Osteocyte (in vitro differentiated cells): ENCODE results near the gene CARD10. TPM values are rescaled to one million over a fixed set of nuclear protein-coding genes. Genes with fewer than 3 reads are reported as not detected.

Source experiments
- DNase-seq: peaks from one replicate; pipeline ENCODE4 v3.0.0; 2021; ENCODE audit warnings: mixed read lengths; ENCODE audit not compliant: unreplicated experiment; ENCODE audit errors: extremely low spot score
- H3K27ac Mint-ChIP-seq: one replicate; pipeline ENCODE4 v1.8.0; 2021; ENCODE audit warnings: mild to moderate bottlenecking, mixed read lengths; ENCODE audit not compliant: unreplicated experiment
- H3K27me3 Mint-ChIP-seq: one replicate; pipeline ENCODE4 v1.8.0; 2021; ENCODE audit warnings: mixed read lengths; ENCODE audit not compliant: unreplicated experiment
- H3K36me3 Mint-ChIP-seq: one replicate; pipeline ENCODE4 v1.8.0; 2021; ENCODE audit warnings: mixed read lengths; ENCODE audit not compliant: unreplicated experiment
- H3K4me1 Mint-ChIP-seq: one replicate; pipeline ENCODE4 v1.8.0; 2021; ENCODE audit warnings: mixed read lengths; ENCODE audit not compliant: unreplicated experiment
- H3K4me3 Mint-ChIP-seq: one replicate; pipeline ENCODE4 v1.8.0; 2021; ENCODE audit warnings: mild to moderate bottlenecking, moderate library complexity, mixed read lengths; ENCODE audit not compliant: unreplicated experiment
- H3K9me3 Mint-ChIP-seq: one replicate; pipeline ENCODE4 v1.8.0; 2021; ENCODE audit warnings: mixed read lengths; ENCODE audit not compliant: unreplicated experiment
- total RNA-seq: library from RNA; stranded (reverse); gene quantifications from 2 replicates; pipeline ENCODE4 v1.2.1, GENCODE V29; 2021
- TF ChIP-seq, protein P1 (sequence below): fragments of 200-600 bp; sonication (generic); IDR thresholded peaks from 2 replicates; pipeline ENCODE4 v1.5.0; 2021; ENCODE audit warnings: antibody characterized with exemption, mild to moderate bottlenecking, moderate library complexity

CARD10 gene
- total RNA-seq, 1 donor from 2014 or later = 31.5 TPM

DNA sequence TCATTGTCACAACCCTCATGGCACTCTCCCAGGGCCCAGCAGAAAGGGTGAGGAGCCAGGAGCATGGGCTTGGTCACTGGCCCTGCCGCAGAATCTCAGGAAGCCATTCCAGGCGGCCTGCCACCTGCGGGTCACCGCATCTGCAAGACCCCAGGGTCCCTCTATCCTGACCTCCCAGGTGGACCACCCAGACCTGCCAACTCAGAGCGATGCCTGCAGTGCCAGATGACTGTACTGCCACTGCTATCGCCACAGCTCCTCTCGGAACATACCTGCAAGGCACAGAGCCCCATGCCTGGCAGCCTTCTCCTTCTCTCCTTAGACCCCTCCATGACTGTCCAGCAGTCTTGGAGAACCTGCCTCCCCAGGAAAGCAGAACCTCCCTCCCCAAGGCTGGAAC lies 65.5 kb downstream of the CARD10 start:
- Mint-ChIP-seq H3K27me3 (peaks cover 11% of the 10 kb centered on the region), H3K27ac (no peak overlapping the region), H3K4me3 (no peak overlapping the region), H3K4me1 (peaks cover 24% of the 10 kb centered on the region), H3K36me3 (no peaks in the 10 kb centered on the region), H3K9me3 (peaks cover 10% of the 10 kb centered on the region)
- TF ChIP-seq, protein P1, sequence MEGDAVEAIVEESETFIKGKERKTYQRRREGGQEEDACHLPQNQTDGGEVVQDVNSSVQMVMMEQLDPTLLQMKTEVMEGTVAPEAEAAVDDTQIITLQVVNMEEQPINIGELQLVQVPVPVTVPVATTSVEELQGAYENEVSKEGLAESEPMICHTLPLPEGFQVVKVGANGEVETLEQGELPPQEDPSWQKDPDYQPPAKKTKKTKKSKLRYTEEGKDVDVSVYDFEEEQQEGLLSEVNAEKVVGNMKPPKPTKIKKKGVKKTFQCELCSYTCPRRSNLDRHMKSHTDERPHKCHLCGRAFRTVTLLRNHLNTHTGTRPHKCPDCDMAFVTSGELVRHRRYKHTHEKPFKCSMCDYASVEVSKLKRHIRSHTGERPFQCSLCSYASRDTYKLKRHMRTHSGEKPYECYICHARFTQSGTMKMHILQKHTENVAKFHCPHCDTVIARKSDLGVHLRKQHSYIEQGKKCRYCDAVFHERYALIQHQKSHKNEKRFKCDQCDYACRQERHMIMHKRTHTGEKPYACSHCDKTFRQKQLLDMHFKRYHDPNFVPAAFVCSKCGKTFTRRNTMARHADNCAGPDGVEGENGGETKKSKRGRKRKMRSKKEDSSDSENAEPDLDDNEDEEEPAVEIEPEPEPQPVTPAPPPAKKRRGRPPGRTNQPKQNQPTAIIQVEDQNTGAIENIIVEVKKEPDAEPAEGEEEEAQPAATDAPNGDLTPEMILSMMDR = no peak
- DNase-seq = no peak

DNA sequence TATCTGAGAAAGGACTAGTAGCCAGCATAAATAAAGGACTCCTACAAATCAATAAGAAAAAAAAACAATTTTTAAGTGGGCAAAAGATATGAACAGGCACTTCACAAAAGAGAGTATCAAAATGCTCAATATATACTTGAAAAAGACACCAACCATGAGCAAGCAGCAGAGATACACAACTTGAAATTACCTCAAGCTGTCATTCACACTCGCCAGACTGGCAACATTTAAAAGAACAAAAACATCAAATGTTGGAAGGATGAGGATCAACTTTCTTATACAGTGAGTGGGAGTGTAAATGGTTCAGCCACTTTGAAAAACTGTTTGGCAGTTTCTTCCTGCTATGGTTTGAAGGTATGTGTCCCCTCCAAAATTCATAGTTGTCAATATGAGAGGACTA lies 68.0 kb downstream of the CARD10 start:
- Mint-ChIP-seq H3K27me3 (no peaks in the 10 kb centered on the region), H3K4me1 (peaks cover 21% of the 10 kb centered on the region), H3K9me3 (peaks cover 10% of the 10 kb centered on the region), H3K36me3 (no peaks in the 10 kb centered on the region), H3K27ac (no peak overlapping the region), H3K4me3 (no peak overlapping the region)
- TF ChIP-seq, protein P1 = no peak
- DNase-seq = no peak

DNA sequence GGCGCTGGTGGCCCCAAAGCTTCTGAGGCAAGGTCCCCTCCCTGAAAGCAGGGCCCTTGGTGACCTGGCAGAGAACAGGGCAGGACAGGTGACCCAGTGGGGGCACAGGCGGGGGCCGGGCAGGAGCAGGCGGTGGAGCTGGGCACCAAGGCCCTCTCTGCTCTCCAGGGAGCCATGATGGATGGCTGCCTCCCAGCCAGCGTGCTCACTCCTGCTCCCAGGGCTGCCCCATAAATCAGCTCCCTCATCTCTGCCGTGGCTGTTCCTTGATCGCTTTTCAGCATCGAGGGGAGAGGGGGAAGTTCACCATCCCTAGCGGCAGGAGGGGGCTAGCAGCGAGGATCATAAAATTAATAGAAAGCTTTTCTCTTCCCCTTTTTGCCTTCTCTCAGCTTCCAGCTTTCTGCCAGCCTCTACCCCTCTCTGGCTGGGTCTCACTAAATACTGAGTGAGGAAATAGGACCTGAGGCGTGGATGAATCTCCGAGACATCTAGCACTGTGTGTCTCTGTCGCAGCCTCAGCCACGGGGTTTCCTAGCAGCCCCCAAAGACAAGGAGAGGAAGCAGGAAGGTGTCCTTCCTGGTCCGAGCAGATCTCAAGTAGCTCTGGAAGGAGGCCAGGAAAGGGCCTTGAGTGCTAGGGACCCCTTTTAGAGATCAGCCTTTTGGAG lies 69.7 kb downstream of the CARD10 start:
- no peak for DNase-seq
- H3K4me3 Mint-ChIP-seq = no peak overlapping the region
- H3K9me3 Mint-ChIP-seq = peaks cover 10% of the 10 kb centered on the region
- H3K27ac Mint-ChIP-seq = no peak overlapping the region
- TF ChIP-seq, protein P1 = no peak
- H3K4me1 Mint-ChIP-seq = peaks cover 4% of the 10 kb centered on the region
- H3K36me3 Mint-ChIP-seq = no peaks in the 10 kb centered on the region
- H3K27me3 Mint-ChIP-seq = no peaks in the 10 kb centered on the region

DNA sequence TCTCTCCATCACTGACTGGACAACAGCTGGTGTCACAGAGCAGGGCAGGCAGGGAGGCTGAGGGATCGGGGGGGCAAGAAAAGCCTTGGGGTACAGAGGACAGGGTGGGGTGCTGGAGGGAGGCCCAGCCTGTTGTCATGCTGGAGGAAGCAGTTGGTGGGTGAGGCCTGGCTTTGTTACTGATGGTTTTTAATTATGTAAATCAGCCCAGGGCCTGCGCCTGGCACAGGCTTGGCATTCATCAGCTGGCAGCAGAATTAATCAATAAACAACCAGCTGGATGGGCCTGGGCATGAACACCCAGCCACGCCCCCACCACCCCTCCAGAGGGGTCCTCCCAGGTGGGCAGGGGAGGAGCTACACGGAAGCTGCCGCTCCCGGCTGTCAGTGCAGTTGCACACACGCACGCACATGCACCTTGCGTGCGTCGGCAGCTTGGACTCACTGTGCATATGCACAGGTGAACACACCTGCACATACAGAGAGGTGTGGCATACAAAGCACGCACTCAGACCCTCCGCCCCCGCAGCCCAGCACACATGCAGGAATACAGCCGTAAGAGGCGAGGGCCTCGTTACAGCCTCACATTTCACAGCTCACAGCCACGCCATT lies 70.6 kb downstream of the CARD10 start:
- H3K27ac Mint-ChIP-seq = no peak overlapping the region
- no peak overlapping the region for H3K4me3 Mint-ChIP-seq
- H3K4me1 Mint-ChIP-seq = no peaks in the 10 kb centered on the region
- DNase-seq = no peak
- no peaks in the 10 kb centered on the region for H3K27me3 Mint-ChIP-seq
- H3K36me3 Mint-ChIP-seq = no peaks in the 10 kb centered on the region
- TF ChIP-seq, protein P1 = no peak
- peaks cover 10% of the 10 kb centered on the region for H3K9me3 Mint-ChIP-seq

DNA sequence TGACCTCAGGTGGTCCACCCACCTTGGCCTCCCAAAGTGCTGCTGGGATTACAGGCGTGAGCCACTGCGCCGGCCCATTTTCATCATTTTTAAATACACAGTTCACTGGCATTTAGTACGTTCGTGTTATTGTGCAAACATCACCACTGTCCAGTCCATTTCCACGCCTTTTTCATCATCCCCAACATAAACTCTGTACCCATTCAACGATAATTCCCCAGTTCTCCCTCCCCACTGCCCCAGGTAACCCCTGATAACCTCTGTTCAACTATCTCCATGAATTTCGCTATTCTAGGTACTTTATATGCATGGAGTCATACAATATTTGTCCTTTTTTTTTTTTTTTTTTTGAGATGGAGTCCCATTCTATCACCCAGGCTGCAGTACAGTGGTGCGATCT lies 73.7 kb downstream of the CARD10 start:
- DNase-seq = no peak
- peaks cover 8% of the 10 kb centered on the region for H3K27me3 Mint-ChIP-seq
- TF ChIP-seq, protein P1 = no peak
- no peak overlapping the region for H3K27ac Mint-ChIP-seq
- H3K9me3 Mint-ChIP-seq = peaks cover 6% of the 10 kb centered on the region
- H3K4me3 Mint-ChIP-seq = no peak overlapping the region
- peaks cover 3% of the 10 kb centered on the region for H3K36me3 Mint-ChIP-seq
- H3K4me1 Mint-ChIP-seq = no peaks in the 10 kb centered on the region
